BJ (cell line): Measurements from ENCODE around the gene PARP12. TPM values are rescaled to one million over a fixed set of nuclear protein-coding genes. Genes with fewer than 3 reads are reported as not detected.

Experiments
- CTCF ChIA-PET: fragments of 350-600 bp; formaldehyde crosslinking; extraction: SDS; loops from one replicate; lab custom pipeline; 2021; ENCODE audit warnings: antibody characterized with exemption, inconsistent platforms; lab: Yijun Ruan, JAX
- POLR2A ChIA-PET: fragments of 300-600 bp; sonication (Branson Sonifier 250); formaldehyde crosslinking; extraction: SDS; loops from one replicate; lab custom pipeline; 2021; ENCODE audit warnings: antibody characterized with exemption; lab: Charles Lee
- DNase-seq: peaks from one replicate; pipeline ENCODE4 v3.0.0-alpha.2; 2011; ENCODE audit warnings: low read depth
- H3K27me3 ChIP-seq: 2 replicates; pipeline ENCODE4 v1.6.0; 2011; ENCODE audit warnings: low read length; ENCODE audit not compliant: control insufficient read depth, insufficient read depth
- H3K36me3 ChIP-seq: 2 replicates; pipeline ENCODE4 v1.5.1; 2011; ENCODE audit warnings: low read length; ENCODE audit not compliant: control insufficient read depth, insufficient read depth
- H3K4me3 ChIP-seq: 2 replicates; pipeline ENCODE4 v1.5.1; 2011; ENCODE audit warnings: low read depth, mild to moderate bottlenecking, control low read depth, low read length
- CTCF ChIP-seq: IDR thresholded peaks from 2 replicates; pipeline ENCODE4 v1.5.1; 2011; ENCODE audit warnings: low read depth, mild to moderate bottlenecking, control low read depth, inconsistent platforms, low read length, moderate library complexity; ENCODE audit not compliant: insufficient read depth
- polyA plus RNA-seq: library from polyadenylated mRNA; depleted of rRNA; stranded (reverse); fragments of >200 nt; gene quantifications from 2 replicates; pipeline ENCODE4 v1.2.3, GENCODE V29; 2011

The PARP12 gene
- polyA plus RNA-seq, 1 experiment, result 21.2 TPM

GRCh38 chr7:140060243-140060630 is 2.5 kb downstream of the PARP12 start:
- ChIA-PET CTCF (no interaction called here), POLR2A (interaction anchor here (0.6 kb wide), 2 partner anchors 24 to 316 kb away, joined by 3 to 4 read pairs; no protein-coding TSS in a partner anchor)
- Histone ChIP-seq H3K36me3 (no peaks in the 10 kb centered on the region), H3K27me3 (no peaks in the 10 kb centered on the region), H3K4me3 (no peak overlapping the region)
- no peak for DNase-seq
- TF ChIP-seq CTCF, result no peak

- CTCF ChIA-PET, result no interaction called here
- DNase-seq, result no peak
- no peak for TF ChIP-seq CTCF
- Histone ChIP-seq H3K36me3 (no peaks in the 10 kb centered on the region), H3K4me3 (no peak overlapping the region), H3K27me3 (no peaks in the 10 kb centered on the region)
- POLR2A ChIA-PET, result interaction anchor here (0.5 to 0.6 kb wide), 4 partner anchors 24 to 1187 kb away, joined by 3 to 25 read pairs (median 4); no protein-coding TSS in a partner anchor
Measured at GRCh38 chr7:140059273-140060242, 3.2 kb downstream of the PARP12 start.

- ChIA-PET POLR2A (interaction anchor here (0.5 to 0.6 kb wide), 2 partner anchors 54 to 1186 kb away, joined by 3 to 25 read pairs; no protein-coding TSS in a partner anchor), CTCF (no interaction called here)
- DNase-seq, result no peak
- no peaks in the 10 kb centered on the region for H3K36me3 ChIP-seq
- TF ChIP-seq CTCF, result no peak
- H3K4me3 ChIP-seq, result no peak overlapping the region
- no peaks in the 10 kb centered on the region for H3K27me3 ChIP-seq
Measured at GRCh38 chr7:140058517-140058916, 4.2 kb downstream of the PARP12 start.

GRCh38 chr7:140057143-140057535 is 5.6 kb downstream of the PARP12 start:
- H3K4me3 ChIP-seq, result no peak overlapping the region
- no peaks in the 10 kb centered on the region for H3K36me3 ChIP-seq
- no peaks in the 10 kb centered on the region for H3K27me3 ChIP-seq
- DNase-seq, result no peak
- TF ChIP-seq CTCF, result no peak
- ChIA-PET POLR2A (no interaction called here), CTCF (interaction anchor here (0.5 to 1.0 kb wide), 3 partner anchors 11 to 1681 kb away, joined by 3 to 5 read pairs (median 3); no protein-coding TSS in a partner anchor)

- ChIA-PET CTCF (interaction anchor here (0.8 to 1.0 kb wide), 2 partner anchors 11 to 51 kb away, joined by 3 to 5 read pairs; no protein-coding TSS in a partner anchor), POLR2A (no interaction called here)
- no peak for TF ChIP-seq CTCF
- Histone ChIP-seq H3K27me3 (no peaks in the 10 kb centered on the region), H3K36me3 (no peaks in the 10 kb centered on the region), H3K4me3 (no peak overlapping the region)
- DNase-seq, result no peak
Measured at GRCh38 chr7:140056431-140057142, 6.2 kb downstream of the PARP12 start.
